Midbrain (tissue), 1 donor: ENCODE measurements around the gene ZNF236.
A peak's percentile ranks its signal among the peaks of the same experiment; 100 is the strongest.
"Not testable (repeated sequence)": the region's sequence is repeated elsewhere in the genome, so short reads cannot be mapped to it uniquely, and the experiment has no call there.

Source experiments
- DNase-seq: peaks from one replicate; lab custom pipeline; 2025; lab: John Stamatoyannopoulos, UW

ZNF236 gene

GRCh38 chr18:76908277-76908676, 85.9 kb downstream of the ZNF236 start:
- DNase-seq: no peak

GRCh38 chr18:76909439-76909838, 87.1 kb downstream of the ZNF236 start:
- DNase-seq: no peak

GRCh38 chr18:76911440-76911839, 89.1 kb downstream of the ZNF236 start:
- DNase-seq: no peak

GRCh38 chr18:76913583-76913982, 91.2 kb downstream of the ZNF236 start:
- no peak for DNase-seq

DNA sequence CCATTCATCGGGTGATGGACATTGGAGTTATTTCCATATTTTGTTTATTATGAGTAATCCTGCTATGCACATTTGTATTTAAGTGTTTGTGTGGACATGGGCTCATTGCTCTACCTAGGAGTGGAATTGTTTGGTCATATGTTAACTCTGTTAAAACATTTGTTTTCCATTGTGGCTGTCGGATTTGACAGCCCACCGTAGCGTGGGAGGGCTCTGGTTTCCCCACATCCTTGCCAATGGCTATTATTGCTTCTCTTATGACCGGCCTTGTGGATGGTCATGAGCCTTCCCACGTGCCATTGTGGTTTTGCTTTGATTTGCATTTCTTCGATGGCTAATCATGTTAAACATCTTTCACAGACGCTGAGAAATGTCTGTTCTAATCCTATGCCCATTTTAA, 92.0 kb downstream of the ZNF236 start:
- no peak for DNase-seq

GRCh38 chr18:76914796-76915195, 92.4 kb downstream of the ZNF236 start:
- no peak for DNase-seq

DNA sequence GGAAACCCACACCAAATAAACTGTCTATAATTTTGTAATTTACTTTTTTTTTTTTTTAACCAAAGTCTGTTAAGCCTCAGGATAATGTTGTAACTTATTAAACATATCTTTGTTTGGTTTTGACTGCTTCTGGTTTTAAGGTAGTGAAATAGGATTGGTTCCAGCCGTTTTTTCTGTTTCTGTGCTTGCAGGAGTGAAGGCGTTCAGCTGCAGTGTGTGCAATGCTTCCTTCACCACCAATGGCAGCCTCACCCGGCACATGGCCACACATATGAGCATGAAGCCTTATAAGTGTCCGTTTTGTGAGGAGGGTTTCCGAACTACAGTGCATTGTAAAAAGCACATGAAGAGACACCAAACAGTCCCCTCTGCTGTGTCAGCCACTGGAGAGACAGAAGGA, 93.1 kb downstream of the ZNF236 start:
- DNase-seq: no peak

- DNase-seq: no peak
Measured at GRCh38 chr18:76920974-76921373, 98.6 kb downstream of the ZNF236 start.

DNA sequence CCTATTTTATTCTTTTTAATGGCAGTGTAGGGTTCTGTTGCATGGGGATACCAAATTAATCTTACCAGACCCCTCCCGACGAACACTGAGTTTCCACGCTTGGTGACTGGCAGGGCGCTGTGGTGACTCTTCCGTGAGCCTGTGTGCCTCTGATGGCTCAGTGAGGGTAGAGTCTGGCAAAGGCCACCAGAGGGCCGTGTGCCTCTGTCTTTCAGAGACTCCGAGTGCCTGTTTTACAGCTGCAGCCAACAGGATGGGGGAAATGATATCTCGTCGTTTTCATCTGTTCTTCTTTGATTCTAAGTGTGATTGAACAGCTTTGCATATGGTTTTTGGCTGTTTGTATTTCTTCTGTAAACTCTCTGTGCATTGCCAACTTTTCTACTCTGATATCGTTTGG, 99.8 kb downstream of the ZNF236 start:
- peak; percentile 77 for DNase-seq

GRCh38 chr18:76923485-76924085, 101.2 kb downstream of the ZNF236 start:
- no peak for DNase-seq

DNA sequence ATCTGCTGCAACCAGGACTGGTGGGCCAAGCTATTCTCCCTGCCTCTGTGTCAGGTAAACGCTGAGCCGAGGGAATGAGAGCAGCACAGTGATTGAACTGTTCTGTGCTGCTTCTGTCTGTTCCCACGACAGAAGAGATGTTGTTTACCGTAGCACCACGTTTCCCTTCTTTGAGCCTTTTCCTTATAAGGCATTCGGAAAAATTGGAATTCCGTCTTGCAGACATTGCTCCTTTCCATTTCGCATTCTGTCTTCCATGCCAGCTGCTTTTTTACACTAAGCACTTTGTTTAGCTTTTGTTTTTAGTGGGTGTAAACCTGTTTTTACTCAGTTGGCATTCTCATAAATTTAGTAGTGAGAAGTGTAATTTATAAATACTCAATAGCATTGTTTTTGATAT, 103.1 kb downstream of the ZNF236 start:
- DNase-seq: no peak

- DNase-seq: no peak
Measured at GRCh38 chr18:76927223-76927725, 104.9 kb downstream of the ZNF236 start.

DNA sequence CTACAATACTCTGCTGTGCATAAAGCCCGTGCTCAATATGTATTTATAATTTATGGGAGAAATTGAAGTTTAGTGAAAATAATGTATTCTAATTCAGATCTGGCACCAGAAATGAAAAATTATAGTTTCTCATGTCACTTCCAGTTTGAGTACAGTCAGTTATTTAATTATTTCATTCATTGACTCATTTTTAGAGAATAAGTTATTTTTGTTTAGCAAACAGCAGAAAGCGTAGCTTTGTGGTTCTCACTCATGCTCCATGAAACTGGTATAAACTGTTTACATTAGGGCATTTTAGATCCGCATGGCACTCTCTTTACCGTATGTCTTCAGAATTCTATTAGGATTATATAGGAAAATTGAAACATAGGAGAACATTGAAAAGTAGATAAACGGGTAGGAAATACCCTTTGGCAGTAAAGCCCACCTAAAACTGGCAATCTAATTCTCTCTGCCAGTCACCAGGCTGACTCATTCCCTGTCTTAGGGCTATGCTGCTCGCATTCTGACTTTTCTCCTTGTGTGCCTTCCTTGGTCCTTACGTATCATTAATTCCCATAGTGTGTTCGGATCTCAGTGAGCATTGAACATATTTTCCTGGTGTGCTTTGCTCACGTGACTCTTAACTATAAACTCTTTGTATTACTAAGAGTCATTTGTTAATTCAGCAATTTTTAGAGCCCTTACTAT, 106.0 kb downstream of the ZNF236 start:
- DNase-seq: no peak

- DNase-seq: no peak
Measured at GRCh38 chr18:76931171-76931570, 108.8 kb downstream of the ZNF236 start.

DNA sequence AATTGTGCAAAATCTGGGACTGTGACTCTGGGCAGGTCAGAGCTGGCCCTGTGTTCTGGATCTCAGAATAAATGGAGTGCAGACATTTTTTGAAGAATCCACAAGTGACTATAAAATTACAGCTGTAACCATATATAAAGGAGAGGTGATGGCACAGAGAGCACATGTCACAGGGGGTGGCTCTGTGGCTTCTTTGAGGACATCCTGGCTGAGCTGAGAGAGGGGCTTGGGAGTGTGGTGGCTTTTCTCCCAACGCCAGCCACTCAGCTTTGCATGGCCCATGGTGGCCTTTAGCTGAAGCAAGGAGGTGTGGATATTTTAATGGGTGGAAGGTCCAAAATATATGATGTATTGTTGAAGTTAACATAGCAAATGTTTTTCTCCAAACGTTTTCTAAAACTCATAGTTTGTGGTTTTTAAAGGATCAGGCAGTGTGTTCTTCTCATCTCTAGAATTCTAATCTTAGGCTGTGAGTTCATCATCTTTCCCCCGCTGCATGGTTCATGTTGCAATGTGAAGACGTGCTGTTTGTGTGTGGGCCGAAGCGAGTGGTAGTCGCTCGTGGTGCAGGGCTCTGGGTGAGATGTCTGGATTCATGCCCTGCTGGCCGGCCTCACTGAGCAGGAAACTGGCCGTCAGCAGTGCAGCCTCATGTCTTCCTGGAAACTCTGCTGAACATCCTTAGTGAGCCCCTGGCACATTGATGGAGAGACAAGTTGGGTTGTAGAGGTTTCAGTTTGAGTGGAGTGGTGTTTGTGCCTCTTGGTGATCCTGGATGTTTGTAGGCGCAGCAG, 109.9 kb downstream of the ZNF236 start:
- no peak for DNase-seq

- no peak for DNase-seq
Measured at GRCh38 chr18:76935722-76936337, 113.5 kb downstream of the ZNF236 start.

DNA sequence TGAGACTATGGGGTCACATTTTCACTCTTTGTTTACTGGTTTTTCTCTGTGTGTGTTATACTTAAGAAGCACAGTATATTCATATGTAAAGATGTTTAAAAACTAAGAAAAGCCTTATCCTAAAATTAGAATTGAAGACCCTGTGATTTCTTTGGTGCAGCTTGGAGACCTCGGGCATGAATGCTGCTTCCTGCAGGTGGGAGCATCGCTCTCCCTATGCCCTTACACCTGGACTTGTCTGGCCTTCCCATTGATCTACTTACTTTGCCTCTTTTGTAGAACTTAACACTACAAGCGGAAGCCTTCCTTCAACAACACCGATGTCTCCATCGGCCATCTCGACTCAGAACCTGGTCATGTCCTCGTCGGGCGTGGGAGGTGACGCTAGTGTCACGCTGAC, 114.5 kb downstream of the ZNF236 start:
- DNase-seq: no peak

- no peak for DNase-seq
Measured at GRCh38 chr18:76937597-76937996, 115.2 kb downstream of the ZNF236 start.

- DNase-seq: no peak
Measured at GRCh38 chr18:76938619-76939018, 116.3 kb downstream of the ZNF236 start.

DNA sequence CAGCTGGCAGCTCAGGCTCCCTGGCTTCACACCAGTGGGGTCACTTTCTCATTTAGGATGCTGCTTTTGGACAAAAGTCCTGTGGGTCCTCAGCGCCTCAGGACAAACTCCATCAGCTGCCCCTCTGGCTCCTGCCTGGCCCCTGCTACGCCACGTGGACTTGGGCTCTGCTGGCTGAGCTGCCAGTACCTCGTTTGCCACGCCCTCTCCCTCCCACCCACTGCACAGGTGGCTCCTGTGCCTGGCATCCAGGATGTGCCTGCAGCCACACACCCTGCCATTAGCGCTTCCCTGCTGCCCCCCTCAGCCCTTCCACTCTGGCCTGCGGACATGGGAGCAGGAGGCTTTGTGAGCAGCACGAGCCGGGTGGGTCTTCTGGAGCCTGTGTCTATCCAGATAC, 118.9 kb downstream of the ZNF236 start:
- DNase-seq: no peak

GRCh38 chr18:76943542-76944339, 121.4 kb downstream of the ZNF236 start:
- no peak for DNase-seq

DNA sequence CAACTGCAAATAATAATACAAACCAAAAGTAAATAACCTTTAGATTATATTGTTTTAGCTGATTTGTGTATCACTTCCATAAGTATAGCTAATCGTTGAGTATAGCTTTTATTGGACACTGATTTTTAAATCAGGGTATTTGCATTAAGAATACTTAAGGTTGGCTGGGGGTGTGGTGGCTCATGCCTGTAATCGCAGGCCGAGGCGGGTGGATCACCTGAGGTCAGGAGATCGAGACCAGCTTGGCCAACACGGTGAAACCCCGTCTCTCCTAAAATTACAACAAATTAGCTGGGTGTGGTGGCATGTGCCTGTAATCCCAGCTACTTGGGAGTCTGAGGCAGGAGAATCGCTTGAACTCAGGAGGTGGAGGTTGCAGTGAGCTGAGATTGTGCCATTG, 122.0 kb downstream of the ZNF236 start:
- DNase-seq: not testable (repeated sequence)
